ENCODE measurements around the gene PPP2R5B. TPM values are rescaled to one million over a fixed set of nuclear protein-coding genes. Genes with fewer than 3 reads are reported as not detected.
A peak's percentile ranks its signal among the peaks of the same experiment; 100 is the strongest.

Gene PPP2R5B
- total and polyA plus RNA-seq, 9 of the 15 experiments (the other 6 are each of a cell fraction or from before 2014, with no cell fraction given), result 0.10 to 7.8 (median 3.3) TPM

DNA sequence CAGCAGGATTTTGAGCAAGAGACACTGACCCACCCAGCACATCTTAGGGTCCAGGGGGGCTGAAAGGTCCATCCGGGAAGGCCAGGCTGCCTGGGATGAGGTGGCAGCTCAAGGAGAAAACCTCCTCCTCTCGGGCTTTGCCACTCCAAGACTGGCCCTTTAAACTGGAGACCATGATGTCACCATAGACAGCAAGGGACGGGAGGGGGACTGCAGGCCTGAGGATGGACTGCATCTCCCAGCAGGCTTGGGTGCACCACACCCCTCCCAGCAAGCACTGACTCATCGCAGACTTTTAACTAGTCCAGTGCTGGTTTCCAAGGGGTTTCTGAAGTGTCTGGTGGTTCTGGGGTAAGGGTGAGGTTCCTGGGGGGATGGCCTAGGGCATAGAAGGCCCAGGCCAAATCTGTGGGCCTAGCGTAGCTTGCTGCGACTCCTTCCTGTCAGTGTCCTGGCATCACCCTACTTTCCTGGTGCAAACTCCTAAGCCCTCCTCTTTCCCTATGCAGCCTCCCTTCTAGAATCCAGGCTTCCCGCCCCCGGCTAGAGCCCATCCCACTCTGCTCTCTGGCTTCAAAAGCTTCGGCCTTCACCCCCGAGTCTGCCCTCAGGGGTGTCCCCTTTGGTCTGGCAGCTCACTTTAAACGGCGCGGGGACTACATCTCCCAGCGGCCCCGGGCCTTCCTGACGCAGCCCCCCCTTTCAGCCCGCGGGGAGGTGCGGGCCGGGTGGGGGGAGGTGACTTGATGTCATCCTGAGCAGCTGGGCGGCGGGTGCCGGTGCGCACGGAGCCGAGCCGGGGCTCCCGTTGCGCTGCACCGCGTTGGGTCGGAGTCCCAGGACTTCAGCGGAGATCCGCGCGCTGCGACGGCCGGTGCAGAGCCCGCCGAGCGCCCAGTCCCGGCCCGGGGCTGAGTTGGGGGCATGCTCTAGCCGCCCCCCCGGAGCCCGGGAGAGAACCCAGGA, at the start of gene PPP2R5B (continued):
- TF ChIP-seq ZNF778 (CRISPR knock-in tag; IDR thresholded peaks at IDR 0.05), result no peak
- TF ChIP-seq, protein P1, sequence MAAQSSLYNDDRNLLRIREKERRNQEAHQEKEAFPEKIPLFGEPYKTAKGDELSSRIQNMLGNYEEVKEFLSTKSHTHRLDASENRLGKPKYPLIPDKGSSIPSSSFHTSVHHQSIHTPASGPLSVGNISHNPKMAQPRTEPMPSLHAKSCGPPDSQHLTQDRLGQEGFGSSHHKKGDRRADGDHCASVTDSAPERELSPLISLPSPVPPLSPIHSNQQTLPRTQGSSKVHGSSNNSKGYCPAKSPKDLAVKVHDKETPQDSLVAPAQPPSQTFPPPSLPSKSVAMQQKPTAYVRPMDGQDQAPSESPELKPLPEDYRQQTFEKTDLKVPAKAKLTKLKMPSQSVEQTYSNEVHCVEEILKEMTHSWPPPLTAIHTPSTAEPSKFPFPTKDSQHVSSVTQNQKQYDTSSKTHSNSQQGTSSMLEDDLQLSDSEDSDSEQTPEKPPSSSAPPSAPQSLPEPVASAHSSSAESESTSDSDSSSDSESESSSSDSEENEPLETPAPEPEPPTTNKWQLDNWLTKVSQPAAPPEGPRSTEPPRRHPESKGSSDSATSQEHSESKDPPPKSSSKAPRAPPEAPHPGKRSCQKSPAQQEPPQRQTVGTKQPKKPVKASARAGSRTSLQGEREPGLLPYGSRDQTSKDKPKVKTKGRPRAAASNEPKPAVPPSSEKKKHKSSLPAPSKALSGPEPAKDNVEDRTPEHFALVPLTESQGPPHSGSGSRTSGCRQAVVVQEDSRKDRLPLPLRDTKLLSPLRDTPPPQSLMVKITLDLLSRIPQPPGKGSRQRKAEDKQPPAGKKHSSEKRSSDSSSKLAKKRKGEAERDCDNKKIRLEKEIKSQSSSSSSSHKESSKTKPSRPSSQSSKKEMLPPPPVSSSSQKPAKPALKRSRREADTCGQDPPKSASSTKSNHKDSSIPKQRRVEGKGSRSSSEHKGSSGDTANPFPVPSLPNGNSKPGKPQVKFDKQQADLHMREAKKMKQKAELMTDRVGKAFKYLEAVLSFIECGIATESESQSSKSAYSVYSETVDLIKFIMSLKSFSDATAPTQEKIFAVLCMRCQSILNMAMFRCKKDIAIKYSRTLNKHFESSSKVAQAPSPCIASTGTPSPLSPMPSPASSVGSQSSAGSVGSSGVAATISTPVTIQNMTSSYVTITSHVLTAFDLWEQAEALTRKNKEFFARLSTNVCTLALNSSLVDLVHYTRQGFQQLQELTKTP (IDR thresholded peaks at IDR 0.05; ENCODE audit: low read depth in 1 of 2, partially characterized antibody in 2 of 2), result peak; percentile 64 to 94
- TF ChIP-seq, protein P2, sequence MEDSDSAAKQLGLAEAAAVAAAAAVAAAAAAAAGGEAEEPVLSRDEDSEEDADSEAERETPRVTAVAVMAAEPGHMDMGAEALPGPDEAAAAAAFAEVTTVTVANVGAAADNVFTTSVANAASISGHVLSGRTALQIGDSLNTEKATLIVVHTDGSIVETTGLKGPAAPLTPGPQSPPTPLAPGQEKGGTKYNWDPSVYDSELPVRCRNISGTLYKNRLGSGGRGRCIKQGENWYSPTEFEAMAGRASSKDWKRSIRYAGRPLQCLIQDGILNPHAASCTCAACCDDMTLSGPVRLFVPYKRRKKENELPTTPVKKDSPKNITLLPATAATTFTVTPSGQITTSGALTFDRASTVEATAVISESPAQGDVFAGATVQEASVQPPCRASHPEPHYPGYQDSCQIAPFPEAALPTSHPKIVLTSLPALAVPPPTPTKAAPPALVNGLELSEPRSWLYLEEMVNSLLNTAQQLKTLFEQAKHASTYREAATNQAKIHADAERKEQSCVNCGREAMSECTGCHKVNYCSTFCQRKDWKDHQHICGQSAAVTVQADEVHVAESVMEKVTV (CRISPR knock-in tag; IDR thresholded peaks at IDR 0.05), result peak; percentile 22; the same call in 1 of the 2 replicates
- TF ChIP-seq DIDO1 (tag; IDR thresholded peaks at IDR 0.05; ENCODE audit: low read depth), result no peak
- TF ChIP-seq PYGO2 (tag; IDR thresholded peaks at IDR 0.05), result no peak
- no peak; a peak in 1 of 4 replicates for TF ChIP-seq FOXA3 (CRISPR knock-in tag; conservative IDR thresholded peaks at IDR 0.05 in 1 of 2, IDR thresholded peaks at IDR 0.05 in 1 of 2)
- TF ChIP-seq NFATC3 (IDR thresholded peaks at IDR 0.05), result no peak
- TF ChIP-seq, protein P3, sequence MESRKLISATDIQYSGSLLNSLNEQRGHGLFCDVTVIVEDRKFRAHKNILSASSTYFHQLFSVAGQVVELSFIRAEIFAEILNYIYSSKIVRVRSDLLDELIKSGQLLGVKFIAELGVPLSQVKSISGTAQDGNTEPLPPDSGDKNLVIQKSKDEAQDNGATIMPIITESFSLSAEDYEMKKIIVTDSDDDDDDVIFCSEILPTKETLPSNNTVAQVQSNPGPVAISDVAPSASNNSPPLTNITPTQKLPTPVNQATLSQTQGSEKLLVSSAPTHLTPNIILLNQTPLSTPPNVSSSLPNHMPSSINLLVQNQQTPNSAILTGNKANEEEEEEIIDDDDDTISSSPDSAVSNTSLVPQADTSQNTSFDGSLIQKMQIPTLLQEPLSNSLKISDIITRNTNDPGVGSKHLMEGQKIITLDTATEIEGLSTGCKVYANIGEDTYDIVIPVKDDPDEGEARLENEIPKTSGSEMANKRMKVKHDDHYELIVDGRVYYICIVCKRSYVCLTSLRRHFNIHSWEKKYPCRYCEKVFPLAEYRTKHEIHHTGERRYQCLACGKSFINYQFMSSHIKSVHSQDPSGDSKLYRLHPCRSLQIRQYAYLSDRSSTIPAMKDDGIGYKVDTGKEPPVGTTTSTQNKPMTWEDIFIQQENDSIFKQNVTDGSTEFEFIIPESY (CRISPR knock-in tag; IDR thresholded peaks at IDR 0.05), result 0 out of 2 replicates have a peak, but pooled peaks have one; percentile 55
- TF ChIP-seq FOXK1 (CRISPR knock-in tag; IDR thresholded peaks at IDR 0.05; ENCODE audit: borderline replicate concordance), result peak; percentile 43; the same call in 1 of the 2 replicates
- peak; percentile 60 for TF ChIP-seq FOS (IDR thresholded peaks at IDR 0.05; ENCODE audit: extremely low read depth, insufficient read length)
- peak; percentile 80 for TF ChIP-seq HDAC2 (IDR thresholded peaks at IDR 0.05)
- TF ChIP-seq, protein P4, sequence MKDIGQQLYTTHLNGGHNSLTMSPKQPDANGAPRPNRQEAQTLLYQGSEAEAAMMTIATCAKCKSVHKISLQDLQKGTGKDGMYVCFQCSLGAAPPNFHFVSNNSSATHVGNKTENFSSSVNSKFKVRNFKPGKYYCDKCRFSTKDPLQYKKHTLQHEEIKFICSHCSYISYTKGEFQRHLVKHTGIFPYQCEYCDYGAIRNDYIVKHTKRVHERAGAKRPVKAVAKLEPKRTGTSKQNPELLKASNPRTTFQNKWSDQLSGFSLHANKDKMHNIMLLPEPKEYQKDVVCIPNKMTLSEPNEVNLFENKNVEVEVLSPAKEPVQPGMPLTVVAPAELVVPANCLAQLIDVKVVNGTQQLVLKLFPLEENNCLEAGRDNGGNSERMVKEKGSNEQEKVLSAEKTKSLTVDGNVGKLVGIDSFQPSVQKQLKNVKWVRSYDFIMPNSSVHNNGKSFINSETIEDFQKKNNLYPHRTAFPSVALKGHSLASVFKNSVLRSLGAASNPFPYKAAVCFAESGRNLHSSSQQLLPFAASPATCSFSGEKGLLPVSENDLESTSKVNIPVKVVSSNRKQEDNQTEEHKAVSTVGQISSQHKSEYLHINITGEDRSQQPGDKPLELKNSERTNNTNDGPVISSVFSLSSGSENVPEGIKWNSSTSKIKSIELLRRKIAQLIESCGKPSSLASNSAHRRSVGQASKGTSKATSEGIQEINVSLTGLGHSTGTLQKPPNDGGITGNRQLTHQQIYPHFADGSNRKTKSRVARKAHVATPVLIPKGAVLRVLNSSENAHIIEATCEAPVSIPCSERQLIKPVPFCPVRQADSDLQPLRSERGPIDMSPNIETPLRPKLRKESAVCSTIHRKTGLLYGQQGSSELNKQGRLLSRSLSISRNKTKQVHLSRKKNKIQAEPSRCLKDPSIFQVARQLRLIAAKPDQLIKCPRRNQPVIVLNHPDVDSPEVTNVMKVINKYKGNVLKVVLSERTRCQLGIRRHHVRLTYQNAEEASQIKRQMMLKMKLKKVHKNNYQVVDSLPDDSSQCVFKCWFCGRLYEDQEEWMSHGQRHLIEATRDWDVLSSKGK (CRISPR knock-in tag; IDR thresholded peaks at IDR 0.05), result no peak
- TF ChIP-seq ARID1B (IDR thresholded peaks at IDR 0.05), result peak; percentile 34; the same call in 1 of the 2 replicates
- TF ChIP-seq KDM5B (IDR thresholded peaks at IDR 0.05; ENCODE audit: insufficient replicate concordance, low read depth, low read length), result no peak
